ENCODE data around the gene DIP2C.

Gene DIP2C

DNA sequence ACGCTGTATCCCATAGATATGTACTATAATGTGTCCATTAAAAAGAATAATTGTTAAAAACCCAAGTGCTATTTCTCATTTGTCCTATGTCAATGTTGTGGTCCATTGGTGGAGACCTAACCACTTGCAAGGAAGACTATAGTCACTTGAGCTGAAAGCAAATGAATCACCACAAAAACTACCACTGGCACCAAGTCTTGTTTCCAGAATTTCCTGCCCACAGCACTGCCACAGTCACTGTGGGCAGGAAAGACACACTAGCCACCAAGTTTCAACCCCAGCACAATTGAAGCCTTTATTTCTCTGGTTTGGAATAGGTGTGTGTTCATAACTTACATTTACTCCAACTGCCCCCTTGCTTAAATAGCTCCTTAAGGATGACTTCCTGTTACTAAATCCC is 12.4 kb downstream of the DIP2C start:
- no peak for DNase-seq

DNA sequence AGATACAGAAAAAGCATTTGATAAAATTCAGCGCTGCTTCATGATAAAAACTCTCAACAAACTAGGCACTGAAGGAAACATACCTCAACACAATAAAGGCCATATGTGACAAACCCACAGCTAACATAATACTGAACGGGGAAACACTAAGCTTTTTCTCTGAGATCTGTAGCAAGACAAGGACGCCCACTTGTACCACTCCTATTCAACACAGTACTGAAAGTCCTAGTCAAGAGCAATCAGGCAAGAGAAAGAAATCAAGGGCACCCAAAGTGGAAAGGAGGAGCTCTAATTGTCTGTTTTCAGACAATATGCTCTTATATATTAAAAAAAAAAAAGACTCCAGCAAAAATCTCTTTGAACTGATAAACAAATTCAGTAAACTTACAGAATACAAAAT is 13.3 kb downstream of the DIP2C start:
- DNase-seq, result no peak

DNA sequence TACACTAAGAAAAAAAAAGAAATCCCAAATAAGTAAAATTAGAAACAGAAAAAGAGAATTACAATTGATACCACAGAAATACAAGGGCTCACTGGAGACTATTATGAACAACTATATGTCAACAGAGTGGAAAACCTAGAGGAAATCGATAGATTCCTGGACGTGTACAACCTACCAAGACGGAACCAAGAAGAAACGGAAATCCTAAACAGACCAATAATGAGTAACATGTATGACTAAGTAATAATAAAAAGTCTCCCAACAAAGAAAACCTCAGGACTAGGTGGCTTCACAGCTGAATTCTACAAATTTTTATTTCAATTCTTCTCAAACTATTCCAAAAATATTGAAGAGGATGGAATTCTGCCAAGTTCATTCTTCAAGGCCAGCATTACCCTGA is 13.9 kb downstream of the DIP2C start:
- DNase-seq, result no peak

DNA sequence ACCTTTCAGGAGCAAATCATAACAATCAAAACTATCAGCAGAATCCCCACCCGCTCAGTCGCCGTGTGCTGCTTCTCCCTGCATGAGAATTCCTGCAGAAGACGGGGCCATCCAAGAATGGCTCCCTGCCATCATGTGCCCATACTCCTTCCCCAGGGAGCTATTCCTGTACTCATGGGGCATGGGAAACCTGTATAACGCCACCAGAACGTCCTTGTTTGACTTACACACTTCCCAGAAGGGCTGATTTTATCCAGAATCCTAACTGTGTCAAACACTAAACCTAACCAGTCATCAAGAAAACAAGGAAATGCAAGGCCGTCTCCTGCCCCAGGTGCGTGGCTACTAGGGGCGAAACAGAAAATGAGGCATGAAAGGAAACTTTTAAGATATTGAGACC is 16.0 kb downstream of the DIP2C start:
- DNase-seq, result no peak

DNA sequence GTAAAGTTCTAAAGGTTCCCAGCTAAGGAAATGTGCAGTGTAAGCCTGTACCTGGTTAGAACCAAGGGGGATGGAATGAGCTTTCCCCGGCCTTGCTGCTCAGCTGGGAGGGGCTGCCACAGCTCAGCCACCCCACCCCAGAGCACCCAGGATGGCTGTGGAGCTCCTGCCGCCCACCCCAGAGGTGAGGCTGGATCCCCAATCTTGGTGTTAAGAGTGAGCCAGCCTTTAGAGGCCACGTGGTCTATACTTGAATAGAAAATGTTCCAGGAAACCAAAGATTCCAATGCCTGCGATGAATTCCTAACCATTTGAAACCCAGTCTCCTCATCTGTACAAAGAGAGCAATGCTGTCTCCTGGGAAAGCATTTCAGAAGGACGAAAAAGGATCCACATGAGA is 16.5 kb downstream of the DIP2C start:
- DNase-seq, result no peak

DNA sequence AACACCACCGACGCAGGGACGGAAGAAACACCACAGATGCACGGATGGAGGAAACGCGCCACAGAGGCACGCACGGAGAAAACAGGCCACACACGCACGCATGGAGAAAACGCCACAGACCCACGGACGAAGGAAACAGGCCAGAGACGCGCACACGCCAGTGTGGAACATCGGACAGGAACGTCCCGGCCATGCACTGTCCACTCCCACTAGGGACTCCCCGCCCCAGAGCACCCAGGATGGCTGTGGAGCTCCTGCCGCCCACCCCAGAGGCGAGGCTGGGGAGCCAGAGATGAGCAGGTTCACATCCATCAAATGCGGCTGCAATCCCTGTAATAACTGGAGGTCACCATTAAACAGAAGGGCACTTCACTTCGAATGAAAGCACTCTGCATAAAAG is 17.3 kb downstream of the DIP2C start:
- DNase-seq, result no peak

DNA sequence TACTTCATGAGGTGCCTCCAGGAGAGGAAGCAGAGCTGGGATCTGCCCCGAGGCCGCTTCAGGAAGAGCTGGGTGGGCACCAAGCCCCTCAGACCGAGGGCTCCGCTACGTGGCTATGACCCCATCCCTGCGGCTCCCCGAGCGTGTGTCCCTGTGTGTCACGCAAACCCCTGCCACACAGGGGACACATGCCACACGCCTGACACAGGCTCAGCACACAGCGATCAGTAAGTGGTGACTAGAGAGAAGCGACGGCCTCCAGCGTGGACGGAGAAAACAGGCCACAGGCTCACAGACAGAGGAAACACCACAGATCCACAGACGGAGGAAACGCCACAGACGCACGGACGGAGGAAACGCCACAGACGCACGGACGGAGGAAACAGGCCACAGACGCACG is 18.5 kb downstream of the DIP2C start:
- DNase-seq, result no peak

DNA sequence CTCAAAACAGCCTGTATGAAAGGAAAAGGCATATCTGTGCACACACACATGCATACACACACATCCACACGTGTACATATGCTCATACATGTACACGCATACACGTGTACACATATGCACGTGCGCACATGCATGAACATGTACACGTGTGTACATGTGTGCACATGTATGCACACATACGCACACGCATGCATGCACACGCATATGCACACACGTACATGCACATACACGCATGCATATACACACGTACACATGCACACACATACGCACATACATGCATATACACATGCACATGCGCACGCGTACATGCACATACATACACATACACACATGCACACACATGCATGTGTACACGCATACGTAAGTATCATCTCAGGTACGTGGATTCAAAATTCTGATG is 19.4 kb downstream of the DIP2C start:
- no peak for DNase-seq

DNA sequence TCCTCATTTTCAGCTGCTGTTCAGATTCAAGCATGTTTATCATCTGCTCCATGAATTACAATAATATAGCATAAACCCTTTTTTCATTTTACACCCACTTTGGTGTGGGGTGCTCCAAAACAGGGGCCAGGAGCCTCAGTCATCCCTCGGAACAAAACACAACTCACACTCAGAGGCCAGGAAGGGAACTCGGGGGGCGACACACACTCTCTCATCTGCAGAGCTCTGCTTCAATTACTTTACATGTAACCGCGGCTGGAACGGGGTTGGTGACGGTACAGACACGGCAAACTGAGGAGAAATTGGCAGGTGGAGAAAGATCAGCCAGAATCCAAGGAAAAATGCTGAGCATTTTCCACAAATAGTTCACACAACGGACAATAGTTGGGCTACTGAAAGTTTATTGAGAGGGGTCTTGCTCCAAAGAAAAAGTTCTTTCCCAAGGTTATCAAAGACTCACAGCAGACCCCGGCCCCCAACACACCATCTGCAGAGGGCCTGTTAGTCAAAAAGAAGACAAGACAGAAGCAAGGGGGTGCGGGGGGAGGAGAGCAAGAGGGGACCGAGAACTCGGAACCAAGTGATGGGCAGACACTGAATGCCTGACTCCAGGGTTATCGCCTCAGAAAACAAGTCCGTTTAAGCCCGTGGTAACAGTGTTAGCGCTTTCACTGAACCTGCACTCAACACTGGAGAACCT is 20.5 kb downstream of the DIP2C start:
- no peak for DNase-seq

DNA sequence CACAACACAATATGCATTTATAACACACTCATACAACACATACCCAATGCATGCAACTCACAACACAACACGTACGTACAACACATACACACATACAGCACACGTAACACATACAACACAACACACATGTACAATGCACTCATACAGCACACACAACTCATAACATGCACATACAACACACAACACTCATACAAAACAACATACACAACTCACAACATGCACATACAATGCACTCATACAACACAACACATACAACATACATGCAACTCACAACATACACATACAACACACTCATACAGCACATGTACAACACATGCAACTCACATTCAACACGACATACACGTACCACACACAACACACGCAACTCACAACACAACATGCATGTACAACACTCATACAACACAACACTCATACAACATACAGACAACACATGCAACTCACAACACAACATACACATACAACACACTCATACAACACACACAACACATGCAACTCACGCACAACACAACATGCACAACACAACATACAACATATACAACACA is 21.8 kb downstream of the DIP2C start:
- DNase-seq, result no peak

DNA sequence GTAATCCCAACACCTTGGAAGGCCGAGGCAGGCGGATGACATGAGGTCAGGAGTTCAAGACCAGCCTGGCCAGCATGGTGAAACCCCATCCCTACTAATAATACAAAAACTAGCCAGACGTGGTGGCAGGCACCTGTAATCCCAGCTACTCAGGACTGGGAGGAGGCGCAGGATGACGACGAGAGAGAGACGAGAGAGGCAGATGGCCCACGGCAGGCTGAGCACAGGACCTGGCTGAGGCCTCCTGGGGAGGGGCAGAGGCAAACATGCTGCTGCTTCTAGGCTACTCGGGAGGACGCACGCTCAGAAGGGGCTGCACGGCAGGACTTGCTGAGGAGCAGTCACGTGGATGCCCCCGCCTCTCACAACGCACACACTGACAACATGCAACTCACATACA is 22.4 kb downstream of the DIP2C start:
- DNase-seq, result no peak

DNA sequence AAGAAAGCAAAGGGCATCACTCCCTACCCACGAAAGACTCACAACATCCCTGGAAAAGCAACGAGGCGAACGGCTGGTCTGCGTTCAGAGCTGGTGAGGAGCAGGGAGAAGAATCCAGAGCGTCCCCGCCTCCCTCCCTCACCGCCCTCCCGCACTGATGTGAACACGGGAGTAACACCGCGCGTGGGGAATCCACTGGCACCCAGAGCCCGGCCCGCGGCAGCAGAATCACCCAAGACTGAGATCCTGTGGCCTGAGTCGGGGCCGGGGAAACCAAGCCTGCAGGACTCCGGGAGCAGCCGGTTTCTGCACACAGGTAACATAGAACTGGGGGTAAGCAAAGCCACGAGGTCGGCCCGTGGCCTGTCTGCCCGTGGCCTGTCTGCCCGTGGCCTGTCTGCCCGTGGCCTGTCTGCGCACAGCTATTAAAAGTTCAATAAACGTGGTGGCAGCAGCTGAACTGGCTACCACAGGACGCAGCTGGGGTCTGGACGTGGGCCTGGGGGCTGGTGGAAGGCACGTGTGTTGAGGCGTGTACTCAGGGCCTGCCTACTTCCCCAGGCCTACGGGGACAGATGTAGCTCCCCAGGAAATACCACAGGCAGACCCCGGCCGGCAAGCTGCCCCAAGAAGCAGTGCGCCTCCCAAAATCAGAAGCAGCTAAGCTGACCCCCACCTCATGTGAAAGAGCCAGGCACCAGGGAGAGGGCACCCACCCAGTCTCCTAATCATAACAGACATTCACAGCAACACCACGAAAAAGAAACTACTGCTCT is 23.0 kb downstream of the DIP2C start:
- DNase-seq, result no peak

DNA sequence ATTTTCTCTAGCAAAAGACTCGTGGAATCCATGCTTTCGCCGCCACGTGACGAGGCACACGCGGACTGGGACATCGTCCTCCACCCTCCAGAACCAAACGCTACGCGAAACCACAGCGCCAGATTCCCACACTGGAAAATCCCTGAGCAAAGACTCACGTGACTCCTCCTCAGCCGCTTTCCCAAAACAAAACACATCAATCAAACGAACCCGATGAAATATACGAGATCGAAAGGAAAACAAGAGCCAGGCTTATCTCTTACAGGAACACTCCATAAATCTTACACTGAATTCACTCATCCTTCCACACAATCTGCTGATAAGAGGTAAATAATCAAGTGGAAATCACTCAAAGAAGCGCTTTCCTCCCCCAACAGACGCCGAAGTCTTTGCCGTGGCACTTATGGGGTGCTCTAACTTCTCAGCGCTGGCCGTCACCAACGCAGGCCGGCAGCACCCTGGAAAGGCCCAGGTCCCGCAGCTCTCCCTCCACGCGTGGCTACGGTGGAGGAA is 23.8 kb downstream of the DIP2C start:
- DNase-seq, result no peak

DNA sequence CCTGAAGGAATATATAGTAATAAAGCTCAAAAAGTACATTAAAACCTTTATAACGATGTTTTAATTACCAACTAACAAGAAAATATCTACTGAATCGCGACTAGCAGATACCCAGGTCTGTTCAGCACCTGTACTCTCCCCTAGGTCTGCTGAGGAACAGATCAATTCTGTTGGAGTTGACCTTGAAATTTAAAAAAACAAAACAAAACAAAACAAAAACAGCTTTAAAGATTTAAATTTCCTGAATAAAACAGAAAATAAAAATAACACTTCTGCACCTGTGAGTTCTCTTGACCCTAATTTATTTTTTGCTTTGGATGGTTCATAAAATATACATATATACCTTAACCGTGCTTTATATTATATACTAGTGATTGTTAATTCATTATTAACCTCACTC is 24.6 kb downstream of the DIP2C start:
- no peak for DNase-seq

DNA sequence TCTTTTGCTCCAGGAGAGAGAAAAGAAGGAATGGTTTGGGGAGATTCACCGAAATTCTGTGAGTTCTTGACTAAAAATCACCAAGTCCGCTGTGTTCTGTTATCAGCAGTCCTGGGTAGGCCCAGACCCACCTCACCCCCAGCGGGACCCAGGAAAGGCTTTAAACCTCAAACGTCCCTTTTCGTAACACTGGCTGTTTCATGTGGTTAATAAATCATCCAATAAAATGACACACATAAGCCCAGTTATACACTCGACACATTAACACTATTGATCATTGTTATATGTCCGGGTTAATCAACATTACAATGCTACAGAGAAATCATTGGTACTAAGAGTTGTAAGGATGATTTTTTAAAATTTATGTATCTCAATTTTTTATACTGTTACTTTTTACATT is 25.2 kb downstream of the DIP2C start:
- DNase-seq, result no peak

DNA sequence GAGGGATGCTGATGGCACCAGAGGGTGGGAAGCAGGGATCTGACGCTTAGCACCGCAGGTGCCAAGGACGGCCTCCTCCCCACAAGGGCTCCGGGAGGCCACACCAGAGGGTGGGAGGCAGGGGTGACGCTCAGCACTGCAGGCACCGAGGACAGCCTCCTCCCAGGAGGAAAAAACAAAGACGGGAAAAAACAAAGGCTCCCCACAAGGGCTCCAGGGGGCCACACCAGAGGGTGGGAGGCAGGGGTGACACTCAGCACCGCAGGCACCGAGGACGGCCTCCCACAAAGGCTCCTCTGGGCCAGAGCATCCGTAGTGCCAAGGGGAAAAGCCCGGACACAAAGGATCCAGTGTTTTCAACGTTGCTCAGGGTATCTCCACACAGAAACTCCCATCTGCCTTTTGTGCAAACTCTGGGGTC is 25.6 kb downstream of the DIP2C start:
- no peak for DNase-seq

DNA sequence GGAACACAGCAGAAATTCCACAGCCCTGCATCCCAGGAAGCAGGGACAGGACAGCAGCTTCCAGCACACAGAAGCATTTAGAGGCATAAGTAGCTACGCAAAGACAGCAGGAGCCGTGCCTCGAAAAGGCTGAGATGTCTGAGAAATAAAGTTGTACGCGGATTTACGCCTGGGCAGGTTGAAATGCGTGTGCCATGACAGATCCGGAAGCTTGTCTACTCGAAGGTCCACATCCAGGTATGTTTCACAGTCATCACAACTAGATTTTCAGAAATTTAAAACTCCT is 26.1 kb downstream of the DIP2C start:
- no peak for DNase-seq

DNA sequence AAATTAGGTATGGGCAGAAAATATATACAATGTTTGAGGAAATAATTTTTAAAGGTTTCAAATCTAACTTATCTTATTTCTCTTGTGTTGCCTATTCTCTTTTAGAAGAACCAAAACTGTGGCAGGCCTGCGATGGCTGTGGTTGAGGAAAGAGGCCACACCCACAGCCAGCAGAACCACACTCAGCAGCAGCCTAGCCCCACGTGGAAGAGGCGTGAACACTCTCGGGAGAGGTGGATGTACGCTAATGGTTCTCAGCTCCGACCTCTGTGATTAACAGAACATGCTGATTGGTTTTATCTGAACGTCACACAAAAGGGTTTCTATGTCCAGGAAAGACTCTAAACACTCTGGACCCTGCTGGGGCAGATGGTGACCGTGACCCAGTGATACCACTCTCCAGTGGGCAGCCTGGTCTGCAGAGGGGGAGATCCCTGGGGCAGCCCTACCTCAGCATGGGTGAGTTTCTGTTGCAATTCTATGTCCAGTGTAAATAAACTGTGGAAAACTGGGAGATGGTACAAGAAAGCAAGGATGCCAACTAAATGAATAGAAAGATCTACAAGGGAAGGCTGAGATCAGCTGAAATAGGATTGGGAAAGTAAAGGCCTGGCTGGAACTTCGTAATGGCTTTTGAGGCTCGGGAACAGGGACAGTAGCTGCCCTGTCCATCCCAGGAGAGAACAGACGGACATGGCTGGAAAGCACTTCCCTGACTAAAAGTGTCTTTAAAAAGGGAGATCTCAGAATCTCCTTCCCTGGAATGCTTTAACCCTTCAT is 26.6 kb downstream of the DIP2C start:
- no peak for DNase-seq

DNA sequence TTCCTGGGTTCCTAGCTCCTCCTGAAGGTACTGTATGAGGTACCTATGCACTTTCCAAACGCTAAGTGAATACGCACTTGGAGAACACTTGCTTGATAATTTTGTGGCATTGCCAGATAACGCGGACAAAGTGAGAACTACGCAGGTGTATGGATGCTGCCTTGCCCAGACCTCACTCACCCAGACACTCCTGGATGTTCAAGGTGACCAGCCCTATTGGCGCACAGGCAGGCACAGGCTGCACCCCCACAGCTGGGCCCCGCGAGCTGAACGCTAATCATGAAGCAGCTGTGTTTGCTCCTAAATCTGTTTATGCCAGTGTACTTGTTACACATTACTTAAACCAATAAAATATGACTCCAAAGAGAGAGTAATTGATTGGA is 27.3 kb downstream of the DIP2C start:
- DNase-seq, result no peak

DNA sequence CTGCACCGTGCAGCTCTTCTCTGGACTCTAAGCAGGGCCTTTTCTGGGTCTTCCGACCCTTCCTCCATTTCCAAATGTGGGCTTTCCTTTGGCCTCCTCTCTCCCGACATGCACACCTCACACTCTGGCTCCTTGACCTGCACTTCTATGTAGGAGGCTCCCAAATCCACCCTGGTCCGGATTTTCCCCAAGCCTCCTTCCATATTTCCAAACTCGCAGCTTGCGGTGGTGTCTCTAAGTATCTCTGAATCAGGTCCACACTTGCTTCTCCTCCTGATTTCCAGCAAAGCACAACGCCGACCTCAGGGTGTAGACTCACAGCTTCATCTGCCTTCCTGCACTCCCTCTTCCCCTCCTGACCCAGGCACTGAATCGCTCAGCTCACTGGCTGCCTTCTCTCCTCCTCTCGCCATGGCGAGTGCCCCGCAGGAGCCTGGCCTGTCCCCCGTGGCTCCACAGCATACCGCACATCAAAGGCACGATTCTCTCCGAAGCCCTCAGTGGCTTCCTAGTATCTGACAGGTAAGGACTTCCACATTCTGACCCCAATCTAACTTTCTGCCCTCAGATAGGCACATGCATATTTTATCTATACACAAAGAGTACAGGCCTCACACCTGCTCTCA is 27.8 kb downstream of the DIP2C start:
- no peak for DNase-seq

DNA sequence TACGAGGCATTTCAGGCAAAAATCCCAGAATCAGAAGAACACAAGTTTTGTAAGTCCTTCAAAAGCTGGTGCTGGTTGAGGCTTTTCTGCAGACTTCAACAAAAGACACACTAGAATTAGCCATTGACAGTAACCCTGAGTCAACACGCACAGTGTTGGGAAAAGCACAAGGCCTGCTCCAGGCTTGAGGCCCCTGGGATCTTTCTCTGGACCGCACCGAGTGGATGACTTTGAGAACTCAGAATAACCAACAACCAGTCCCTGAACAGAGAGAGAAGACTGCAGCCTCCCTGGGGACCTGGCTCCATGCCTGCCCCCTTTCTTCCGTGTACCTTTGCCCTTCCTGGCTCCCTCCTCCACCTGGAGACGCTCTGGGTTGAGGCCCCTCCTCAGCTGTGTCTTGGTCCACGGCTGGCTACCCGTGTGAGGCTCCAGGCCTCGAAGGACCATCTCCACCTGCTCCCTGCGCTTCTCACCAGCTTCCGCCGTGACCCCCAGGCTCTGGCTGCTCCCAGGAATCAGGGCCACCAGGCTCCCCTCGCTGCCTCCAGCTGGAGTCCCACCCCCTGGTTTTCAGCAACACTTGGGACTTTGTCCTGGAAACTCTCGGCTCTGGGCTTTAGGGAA is 28.4 kb downstream of the DIP2C start:
- DNase-seq, result no peak

DNA sequence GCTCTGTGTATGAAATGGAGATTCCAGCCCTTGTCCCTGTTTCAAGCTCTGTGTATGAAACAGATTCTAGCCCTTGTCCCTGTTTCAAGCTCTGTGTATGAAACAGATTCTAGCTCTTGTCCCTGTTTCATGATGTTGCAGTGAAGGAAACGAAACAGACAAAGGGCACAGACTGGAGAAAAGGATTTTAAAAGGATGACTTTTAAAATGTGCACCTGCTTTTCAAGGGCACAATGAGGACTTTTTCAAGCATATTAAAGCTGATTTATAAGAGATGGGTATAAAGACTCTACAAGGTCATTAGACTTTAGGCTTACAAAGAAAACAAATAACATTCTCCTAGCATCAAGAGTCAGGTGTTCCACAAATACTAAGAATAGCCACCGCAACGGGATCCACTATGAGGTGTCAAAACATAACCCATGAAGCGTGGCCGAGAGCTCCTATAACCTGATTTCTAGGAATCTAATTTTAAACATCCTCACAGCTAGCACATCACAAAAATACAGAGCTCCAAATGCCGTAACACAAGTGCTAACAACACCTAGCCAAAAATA is 29.0 kb downstream of the DIP2C start:
- DNase-seq, result no peak
